HUES64 (cell line): ENCODE measurements around the gene GET4.
"Not testable (repeated sequence)": the region's sequence is repeated elsewhere in the genome, so short reads cannot be mapped to it uniquely, and the experiment has no call there.

Experiments
- H3K27ac ChIP-seq: 2 replicates; pipeline ENCODE4 v1.7.0; 2013; ENCODE audit warnings: low read depth, low read length, inconsistent platforms
- H3K27me3 ChIP-seq: 2 replicates; pipeline ENCODE4 v1.6.1; 2013; ENCODE audit warnings: mild to moderate bottlenecking, low read length; ENCODE audit not compliant: insufficient read depth
- H3K36me3 ChIP-seq: 2 replicates; pipeline ENCODE4 v1.6.1; 2013; ENCODE audit warnings: mild to moderate bottlenecking, low read length; ENCODE audit not compliant: insufficient read depth
- H3K4me1 ChIP-seq: 2 replicates; pipeline ENCODE4 v1.6.1; 2013; ENCODE audit warnings: mild to moderate bottlenecking, low read length, moderate library complexity; ENCODE audit not compliant: insufficient read depth
- H3K4me3 ChIP-seq: 2 replicates; pipeline ENCODE4 v1.5.1; 2013; ENCODE audit warnings: mild to moderate bottlenecking, low read length, moderate library complexity
- H3K9ac ChIP-seq: 2 replicates; pipeline ENCODE4 v1.6.1; 2013; ENCODE audit warnings: mild to moderate bottlenecking, low read depth, low read length
- H3K9me3 ChIP-seq: 2 replicates; pipeline ENCODE4 v1.6.1; 2013; ENCODE audit warnings: low read depth, low read length; ENCODE audit not compliant: insufficient read depth
- WGBS: fragments of 150-250, 120-280 bp; methylation state at CpG from one replicate; pipeline ENCODE4 v1.1.7; 2013; ENCODE audit warnings: missing lambda C conversion rate; 5-methylcytosine and 5-hydroxymethylcytosine counted together

Gene GET4

GRCh38 chr7:902996-903395 lies 26.6 kb downstream of the GET4 start:
- Histone ChIP-seq H3K27me3 (peaks cover 27% of the 10 kb centered on the region), H3K36me3 (no peaks in the 10 kb centered on the region), H3K4me1 (no peaks in the 10 kb centered on the region), H3K4me3 (no peak overlapping the region), H3K9me3 (no peaks in the 10 kb centered on the region), H3K27ac (no peak overlapping the region), H3K9ac (no peak overlapping the region)
- WGBS: 91% methylated on average over 22 of the region's 22 CpGs

DNA sequence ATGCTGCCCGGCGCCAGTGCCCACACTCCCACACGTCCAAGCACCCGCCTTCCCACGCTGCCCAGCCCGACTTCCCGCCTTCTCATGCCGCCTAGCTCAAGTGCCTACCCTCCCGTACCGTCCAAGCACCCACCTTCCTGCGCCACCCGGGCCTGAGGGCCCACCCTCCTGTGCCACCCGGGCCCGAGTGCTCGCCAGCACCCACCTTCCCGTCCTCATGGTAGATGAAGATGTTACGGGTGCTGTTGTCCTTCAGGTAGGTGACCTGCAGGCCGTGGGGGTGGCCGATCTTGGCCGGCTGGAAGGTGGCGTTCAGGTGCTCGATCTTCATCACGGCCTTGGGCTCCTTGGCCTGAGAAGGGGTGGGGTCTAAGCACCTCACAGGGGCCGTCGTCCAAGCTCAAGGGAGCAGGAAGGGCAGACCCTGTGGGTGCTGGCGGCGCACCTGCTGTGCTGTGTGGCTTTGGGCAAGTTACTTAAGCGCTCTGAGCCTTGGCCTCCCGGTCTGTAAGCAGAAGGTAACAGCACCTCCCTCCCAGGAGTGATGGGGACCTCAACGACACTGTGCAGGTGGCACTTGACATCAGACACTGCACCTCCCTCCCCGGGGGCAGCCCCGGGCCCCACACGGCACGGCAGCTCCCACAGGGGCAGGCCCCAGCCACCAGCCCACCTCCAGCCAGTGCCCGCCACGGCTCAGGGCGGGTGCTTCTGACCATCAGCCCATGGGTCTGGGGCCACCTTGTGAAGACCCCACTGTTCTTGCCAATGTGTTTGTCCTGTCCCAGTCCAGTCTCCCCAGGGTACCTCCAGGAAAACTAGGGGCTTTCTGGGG lies 27.8 kb downstream of the GET4 start:
- Histone ChIP-seq H3K27me3 (peaks cover 33% of the 10 kb centered on the region), H3K4me1 (no peaks in the 10 kb centered on the region), H3K36me3 (no peaks in the 10 kb centered on the region), H3K4me3 (no peak overlapping the region), H3K27ac (no peak overlapping the region), H3K9ac (no peak overlapping the region), H3K9me3 (no peaks in the 10 kb centered on the region)
- WGBS: 90% methylated on average over 37 of the region's 37 CpGs

DNA sequence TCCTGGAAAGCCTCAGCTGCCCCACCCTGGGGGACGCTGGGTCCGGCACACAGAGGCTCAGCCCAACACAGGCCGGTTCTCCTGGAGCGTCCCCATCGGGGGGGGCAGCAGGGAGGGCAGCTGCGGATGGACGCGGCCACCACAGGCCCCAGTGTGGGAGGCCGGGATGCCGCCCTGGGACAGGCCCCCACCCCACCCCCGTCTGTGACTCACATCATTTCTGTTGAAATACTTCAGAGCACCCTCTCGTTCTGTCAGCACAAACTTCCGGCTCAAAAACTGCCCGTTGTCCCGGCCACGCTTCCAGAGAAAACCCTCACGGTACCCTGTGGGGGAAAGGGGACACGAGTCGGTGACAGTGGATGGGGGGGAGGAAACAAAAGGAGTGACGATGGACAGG lies 28.5 kb downstream of the GET4 start:
- Histone ChIP-seq H3K4me3 (no peak overlapping the region), H3K9ac (no peak overlapping the region), H3K27ac (no peak overlapping the region), H3K9me3 (no peaks in the 10 kb centered on the region), H3K4me1 (no peaks in the 10 kb centered on the region), H3K27me3 (peaks cover 40% of the 10 kb centered on the region), H3K36me3 (no peaks in the 10 kb centered on the region)
- 70% methylated on average over 20 of the region's 20 CpGs for WGBS

DNA sequence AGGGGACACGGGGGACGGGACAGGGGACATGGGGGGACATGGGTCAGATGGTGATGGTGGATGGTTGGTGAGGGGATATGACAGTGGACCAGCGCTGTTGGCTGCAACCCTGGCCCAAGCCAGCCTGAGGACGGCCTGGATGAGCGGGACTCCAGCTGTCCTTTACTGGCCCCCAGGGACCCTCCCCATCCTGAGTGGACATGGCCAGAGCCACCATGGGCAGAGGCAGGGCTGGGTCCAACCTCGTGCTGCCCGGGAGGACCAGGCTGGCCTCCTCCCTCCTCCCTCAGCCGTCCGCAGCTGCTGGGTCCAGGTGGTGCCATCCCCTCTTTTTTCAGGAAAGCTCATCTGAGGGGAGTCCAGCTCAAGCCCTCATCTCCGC lies 30.4 kb downstream of the GET4 start:
- Histone ChIP-seq H3K9me3 (no peaks in the 10 kb centered on the region), H3K27ac (no peak overlapping the region), H3K36me3 (no peaks in the 10 kb centered on the region), H3K9ac (no peak overlapping the region), H3K27me3 (peaks cover 42% of the 10 kb centered on the region), H3K4me1 (no peaks in the 10 kb centered on the region), H3K4me3 (no peak overlapping the region)
- WGBS: 71% methylated on average over 10 of the region's 10 CpGs

GRCh38 chr7:907158-907980 lies 31.0 kb downstream of the GET4 start:
- H3K36me3 ChIP-seq: no peaks in the 10 kb centered on the region
- H3K4me1 ChIP-seq: no peaks in the 10 kb centered on the region
- no peak overlapping the region for H3K27ac ChIP-seq
- 88% methylated on average over 49 of the region's 49 CpGs for WGBS
- no peaks in the 10 kb centered on the region for H3K9me3 ChIP-seq
- H3K9ac ChIP-seq: no peak overlapping the region
- H3K27me3 ChIP-seq: peaks cover 42% of the 10 kb centered on the region
- H3K4me3 ChIP-seq: no peak overlapping the region

DNA sequence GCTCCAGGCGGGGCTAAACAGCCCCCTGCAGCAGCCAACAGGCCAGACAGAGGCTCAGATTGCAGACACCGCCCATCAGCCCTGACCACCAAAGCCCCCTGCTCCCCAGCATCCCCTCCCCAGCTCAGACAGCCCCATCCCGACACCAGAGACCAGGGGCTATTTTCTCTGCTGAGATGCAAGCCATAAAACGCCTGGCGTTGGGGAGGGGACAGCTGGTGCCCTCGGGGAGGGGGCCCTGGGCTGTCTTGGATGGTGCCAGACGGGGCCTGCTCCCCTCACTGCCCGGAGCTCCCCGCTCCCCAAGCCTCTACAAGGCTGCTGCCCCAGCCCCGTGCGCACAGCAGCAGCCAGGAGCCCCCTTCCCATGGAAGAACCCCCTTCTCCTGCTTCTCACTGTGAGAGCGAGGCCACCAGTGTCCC lies 31.8 kb downstream of the GET4 start:
- Histone ChIP-seq H3K27ac (no peak overlapping the region), H3K27me3 (peaks cover 42% of the 10 kb centered on the region), H3K4me3 (no peak overlapping the region), H3K4me1 (no peaks in the 10 kb centered on the region), H3K36me3 (no peaks in the 10 kb centered on the region), H3K9ac (no peak overlapping the region), H3K9me3 (no peaks in the 10 kb centered on the region)
- WGBS: 82% methylated on average over 12 of the region's 12 CpGs

DNA sequence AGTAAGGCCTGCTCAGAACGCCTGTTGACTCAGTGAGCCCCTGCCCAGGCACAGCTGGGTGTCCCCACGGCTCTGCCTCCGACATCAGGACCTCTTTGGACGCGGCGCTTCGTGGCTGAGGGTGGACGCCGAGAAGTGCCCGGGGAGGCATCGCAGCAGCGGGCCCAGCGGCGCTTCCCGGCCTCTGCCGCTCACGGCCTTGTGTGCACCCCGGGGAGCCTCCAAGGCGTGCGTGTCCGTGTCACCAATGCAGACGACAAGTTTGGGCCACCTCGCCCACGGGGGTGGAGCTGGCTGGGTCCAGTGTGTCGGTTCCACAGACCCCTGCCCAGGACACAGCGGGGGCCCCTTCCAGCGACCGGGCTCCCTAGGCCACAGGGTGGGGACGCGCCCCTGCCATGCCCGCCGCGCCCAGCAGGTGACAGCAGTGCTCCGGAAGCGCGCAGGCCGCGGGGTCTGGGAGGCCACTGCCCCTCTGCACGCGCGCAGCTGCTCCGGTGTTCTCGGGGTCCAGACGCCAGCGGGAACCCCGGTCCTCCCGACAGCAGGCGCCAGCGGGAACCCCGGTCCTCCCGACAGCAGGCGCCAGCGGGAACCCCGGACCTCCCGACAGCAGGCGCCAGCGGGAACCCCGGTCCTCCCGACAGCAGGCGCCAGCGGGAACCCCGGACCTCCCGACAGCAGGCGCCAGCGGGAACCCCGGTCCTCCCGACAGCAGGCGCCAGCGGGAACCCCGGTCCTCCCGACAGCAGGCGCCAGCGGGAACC lies 32.4 kb downstream of the GET4 start:
- H3K36me3 ChIP-seq, H3K9me3 ChIP-seq, H3K27ac ChIP-seq, H3K4me1 ChIP-seq, H3K9ac ChIP-seq: not testable (repeated sequence)
- Histone ChIP-seq H3K27me3 (peaks cover 42% of the 10 kb centered on the region), H3K4me3 (peak overlapping the region; percentile 45)
- 15% methylated on average over 51 of the region's 73 CpGs for WGBS

- H3K9me3 ChIP-seq: no peaks in the 10 kb centered on the region
- H3K9ac ChIP-seq: no peak overlapping the region
- H3K4me3 ChIP-seq: peak overlapping the region; percentile 33
These were observed 33.3 kb downstream of the GET4 start for GRCh38 chr7:909358-910329.

DNA sequence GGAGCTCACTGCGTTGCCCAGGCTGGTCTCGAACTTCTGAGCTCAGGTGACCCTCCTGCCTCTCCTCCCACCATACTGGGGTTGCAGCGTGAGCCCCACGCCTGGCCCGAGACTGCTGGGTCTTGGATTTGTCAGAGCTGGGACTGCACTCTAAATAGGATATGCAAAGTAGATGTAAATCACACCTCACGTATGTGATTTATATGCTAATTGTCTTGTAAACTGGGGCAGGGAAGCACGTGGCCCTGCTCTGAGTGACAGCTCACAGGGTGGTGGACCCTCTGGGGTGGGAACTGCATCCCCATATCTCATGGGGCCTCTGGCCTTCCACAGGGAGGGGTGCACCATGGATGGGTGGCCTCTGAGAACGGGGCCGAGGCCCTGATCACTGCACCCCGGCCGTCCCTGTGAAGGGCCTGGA lies 34.1 kb downstream of the GET4 start:
- Histone ChIP-seq H3K27ac (no peak overlapping the region), H3K4me1 (no peaks in the 10 kb centered on the region), H3K27me3 (peaks cover 27% of the 10 kb centered on the region), H3K9ac (no peak overlapping the region), H3K36me3 (no peaks in the 10 kb centered on the region), H3K4me3 (no peak overlapping the region), H3K9me3 (no peaks in the 10 kb centered on the region)
- WGBS: 77% methylated on average over 11 of the region's 11 CpGs

More at GRCh38 chr7:909358-910329, 33.3 kb downstream of the GET4 start:
- H3K36me3 ChIP-seq: no peaks in the 10 kb centered on the region
- H3K4me1 ChIP-seq: no peaks in the 10 kb centered on the region
- 56% methylated on average over 56 of the region's 58 CpGs for WGBS
- peaks cover 34% of the 10 kb centered on the region for H3K27me3 ChIP-seq
- no peak overlapping the region for H3K27ac ChIP-seq

DNA sequence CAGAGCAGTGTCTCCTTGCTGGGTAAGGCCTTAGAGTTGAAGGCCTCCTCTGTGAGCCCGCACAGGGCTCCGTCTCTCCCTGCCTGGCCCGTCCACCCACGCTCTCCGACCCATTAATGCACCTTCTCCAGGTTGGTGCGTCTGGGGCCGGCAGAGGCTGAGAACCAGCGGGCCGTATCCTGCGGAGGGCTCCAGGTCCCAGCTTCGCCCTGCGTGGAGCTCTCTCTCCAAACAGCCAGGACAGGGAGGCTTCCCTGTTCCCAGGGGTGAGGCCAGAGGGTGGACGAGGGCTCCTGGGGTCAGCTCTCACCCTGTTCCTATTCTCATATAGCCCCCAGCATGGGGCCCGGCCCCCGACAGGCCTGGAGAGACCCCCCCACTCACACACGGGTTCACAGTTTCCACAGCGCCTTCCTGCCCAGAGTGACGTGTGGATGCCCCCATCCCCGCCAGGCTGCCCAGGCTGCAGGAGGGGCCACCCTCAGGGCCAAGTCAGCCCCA lies 34.6 kb downstream of the GET4 start:
- 86% methylated on average over 19 of the region's 19 CpGs for WGBS
- Histone ChIP-seq H3K9ac (no peak overlapping the region), H3K9me3 (no peaks in the 10 kb centered on the region), H3K36me3 (no peaks in the 10 kb centered on the region), H3K4me1 (no peaks in the 10 kb centered on the region), H3K4me3 (no peak overlapping the region), H3K27ac (no peak overlapping the region), H3K27me3 (peaks cover 24% of the 10 kb centered on the region)
